Measurements from ENCODE around the gene RAB6B.

RAB6B gene

DNA sequence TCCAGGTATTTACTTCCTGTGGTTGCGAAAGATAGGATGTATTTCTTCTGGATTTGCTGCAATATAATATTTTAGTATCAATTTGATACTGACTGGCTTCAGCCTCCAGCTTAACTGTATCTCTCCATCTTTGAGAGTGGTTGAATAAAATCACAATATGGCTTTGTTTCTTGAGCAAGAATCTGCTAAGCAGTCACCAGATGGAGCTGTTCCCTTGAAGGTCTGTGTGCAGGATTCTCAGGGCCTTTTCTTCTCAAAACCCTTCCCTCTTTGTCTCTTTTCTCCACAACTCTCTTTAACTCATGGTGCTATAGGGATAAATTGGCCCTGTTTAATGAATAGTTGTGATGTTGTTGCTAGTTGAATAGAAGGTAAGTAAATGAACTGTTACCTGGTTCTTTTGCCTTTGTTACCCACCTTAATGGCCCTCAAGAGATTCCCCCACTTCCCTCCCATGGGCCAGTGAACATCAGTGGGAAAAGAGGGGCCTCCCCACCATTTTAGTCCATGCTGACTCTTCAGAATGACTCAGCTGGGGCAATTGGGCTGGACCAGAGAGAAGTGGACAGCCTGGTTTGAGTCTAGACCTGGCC is 34.8 kb upstream of the RAB6B start:
- peak; percentile 78 for DNase-seq (ENCODE audit: low read depth)

DNA sequence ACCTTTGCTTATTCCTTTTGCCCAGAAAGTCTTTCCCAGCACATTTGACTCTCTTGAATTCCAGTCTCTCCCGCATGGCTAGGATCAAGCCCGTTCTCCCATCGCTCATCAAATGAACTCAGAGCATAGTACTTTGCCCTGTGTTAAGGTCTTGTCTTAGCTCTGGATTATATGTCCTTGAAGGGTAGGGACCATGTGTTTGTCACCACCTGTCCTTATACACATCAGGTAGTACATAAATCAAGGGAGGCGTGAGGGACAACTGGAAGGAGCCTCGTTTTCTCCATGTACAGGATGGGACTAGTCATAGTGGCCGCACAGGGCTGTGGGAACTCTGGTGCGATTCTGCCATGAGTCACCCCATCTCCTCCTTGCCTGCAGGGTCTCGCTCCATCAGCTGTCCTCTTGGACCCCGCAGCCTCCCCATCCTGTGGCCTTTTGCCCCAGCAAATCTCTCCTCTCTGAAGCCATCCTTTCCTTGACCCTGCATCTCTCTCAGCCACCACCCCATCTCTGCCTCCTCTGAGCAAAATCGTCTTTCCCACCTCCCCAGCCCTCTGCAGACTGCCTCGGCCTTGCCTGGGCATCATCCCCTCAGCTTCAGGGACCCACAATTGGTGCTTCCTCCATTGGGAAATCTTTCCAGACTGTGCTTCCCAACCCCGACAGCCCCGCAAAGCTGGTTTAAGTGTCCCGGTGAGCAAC is 33.4 kb upstream of the RAB6B start:
- peak; percentile 54 for DNase-seq (ENCODE audit: low read depth)

DNA sequence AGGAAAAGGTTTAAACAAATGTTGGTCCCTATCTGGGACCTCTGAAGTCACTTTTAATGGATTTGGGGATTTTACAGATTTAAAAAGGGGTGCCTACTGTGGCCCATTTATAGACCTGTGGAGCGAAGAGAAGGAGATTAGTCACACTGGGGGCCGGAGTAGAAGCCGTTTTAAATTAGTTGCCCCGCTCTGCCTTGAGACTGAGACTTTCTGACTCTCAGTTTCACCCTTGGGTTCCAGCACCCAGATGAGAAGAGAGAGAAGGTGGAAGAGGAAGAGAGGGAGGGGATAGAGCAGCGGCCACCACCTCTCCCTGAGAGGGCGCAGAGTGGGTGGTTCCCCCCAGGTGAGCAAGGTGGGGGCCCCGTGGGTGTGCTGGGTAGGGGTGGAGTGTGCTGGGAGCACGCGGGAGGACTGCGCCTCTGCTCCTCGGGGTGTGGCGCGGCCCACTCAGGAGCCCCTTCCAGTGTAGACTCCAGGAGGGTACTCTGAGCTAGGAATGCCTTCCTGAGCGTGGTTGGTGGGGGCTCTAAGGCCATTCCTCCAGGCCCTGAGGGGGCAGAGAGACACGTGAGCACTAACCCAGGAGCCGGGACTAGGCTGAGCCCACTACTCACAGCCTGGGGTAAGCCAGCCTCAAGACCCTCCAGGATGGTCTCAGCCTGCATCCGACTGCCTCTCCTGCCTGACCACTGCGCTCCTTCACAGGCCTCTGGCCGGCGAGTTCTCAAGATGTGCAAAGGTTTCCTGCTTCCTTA is 32.6 kb upstream of the RAB6B start:
- no peak for DNase-seq (ENCODE audit: low read depth)

DNA sequence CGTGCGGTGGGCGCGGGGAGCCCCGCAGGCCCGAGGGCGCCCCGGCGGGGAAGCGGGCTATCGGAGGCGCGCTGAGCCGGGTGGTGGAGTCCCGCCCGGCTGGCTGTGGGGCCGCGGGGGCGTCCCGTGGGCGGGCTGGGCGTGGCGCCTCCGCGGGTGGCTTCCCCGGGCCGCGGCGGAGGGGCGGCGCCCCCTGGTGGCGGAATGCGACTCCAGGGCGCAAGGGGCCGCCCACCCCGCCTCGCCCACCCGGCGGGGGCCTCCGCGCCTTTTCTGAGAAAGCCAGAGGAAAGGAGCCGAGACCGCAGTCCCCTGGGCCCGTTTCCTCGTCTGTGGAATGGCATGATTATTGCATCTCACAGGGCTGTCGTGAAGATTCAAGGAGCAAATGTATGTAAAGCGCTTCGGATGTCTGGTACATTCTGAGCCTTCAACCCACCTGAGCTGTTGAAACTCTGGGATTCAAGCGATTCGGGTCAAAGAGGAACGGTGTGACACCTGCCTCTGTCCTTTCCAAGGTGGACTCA is 31.9 kb upstream of the RAB6B start:
- peak; percentile 46 for DNase-seq (ENCODE audit: low read depth)

DNA sequence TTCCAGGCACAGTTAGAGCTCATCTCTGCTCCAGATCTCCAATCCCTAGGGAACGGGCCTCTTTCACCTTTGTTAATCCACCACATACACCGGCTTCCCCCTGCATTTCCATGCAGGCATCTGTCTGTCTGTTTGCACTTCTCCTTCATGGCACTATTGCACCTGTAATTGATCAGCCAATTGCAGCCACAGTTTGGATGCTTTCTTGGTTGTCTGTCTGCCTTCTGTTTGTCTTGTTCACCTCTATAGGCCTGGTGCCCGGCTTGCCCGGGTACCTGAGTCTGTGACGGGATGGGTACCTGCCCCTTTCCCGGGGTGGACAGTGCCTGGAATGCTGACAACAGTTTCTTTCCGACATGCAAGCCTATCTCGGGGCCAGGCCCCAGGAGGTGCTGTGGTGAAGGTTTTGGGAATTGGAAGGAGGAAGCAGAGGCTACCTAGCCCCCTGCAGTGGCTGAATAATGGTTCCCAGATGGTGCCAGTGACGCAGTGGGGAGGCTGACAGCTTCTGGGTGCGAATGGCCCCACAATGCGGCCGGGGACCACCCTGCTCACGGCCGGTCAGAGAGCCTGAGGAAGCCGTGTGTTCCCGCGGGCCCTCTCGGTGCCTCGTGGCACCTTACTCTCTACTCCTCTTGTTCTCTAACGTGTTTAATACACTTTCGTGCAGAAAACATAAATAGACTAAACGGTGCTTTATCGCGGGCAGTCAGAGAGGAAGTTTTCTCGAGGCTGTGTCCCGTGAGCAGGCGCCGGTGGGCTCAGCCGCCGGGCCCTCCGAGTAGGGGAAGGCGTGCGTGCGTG is 31.3 kb upstream of the RAB6B start:
- no peak for DNase-seq (ENCODE audit: low read depth)

DNA sequence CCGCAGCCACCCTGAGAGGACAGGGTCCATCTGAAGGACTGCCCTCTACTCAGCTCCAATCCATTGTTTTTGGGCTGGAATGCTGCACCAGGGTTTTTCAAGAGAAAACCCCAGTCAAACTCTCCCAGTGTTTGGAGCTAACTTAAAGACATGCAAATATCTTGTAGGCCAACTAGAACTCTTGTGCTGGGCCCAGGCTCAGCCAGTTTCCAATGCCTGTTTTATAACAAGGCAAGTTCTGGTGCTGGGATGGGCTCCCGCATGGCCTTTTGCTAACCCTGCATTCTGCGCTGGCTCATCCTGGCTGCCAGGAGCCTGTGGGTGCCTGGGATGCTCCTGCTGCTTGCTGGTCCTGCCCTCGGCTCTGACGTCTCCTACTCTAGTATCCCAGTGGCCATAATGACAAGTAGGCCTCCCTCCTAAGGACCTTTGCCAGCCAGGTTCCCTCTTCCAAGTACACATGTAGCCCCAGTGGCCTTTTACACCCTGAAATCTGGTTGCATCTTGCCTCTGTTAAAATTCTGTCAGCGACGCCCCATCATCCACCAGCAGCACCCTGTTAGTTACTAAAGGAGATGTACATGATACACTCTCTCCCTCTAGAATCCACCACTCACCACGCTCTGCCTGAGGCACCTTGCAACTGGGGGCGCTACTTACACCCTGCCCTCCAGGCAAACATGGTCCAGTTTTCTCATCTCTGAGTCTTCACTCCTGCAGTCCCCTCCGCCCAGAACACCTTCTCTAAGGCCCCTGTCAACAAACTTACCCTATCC is 30.5 kb upstream of the RAB6B start:
- DNase-seq (ENCODE audit: low read depth) = no peak

DNA sequence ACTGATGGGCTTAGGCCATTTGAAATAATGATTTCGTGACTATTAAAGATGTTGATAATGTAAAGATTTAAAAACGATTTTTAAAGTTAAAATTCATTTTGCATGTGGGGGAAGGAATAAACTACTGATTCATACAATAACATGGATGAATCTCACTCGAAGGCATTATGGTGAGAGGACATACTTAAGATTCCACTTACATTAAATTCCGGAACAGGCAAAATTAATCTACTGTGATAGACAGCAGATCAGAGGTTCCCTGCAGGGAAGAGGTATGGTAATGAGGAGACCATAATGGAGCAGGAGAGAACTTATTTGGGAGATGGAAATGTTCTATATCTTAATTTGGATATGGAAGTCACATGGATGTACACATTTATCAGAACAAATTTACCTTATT is 28.4 kb upstream of the RAB6B start:
- DNase-seq (ENCODE audit: low read depth) = no peak

DNA sequence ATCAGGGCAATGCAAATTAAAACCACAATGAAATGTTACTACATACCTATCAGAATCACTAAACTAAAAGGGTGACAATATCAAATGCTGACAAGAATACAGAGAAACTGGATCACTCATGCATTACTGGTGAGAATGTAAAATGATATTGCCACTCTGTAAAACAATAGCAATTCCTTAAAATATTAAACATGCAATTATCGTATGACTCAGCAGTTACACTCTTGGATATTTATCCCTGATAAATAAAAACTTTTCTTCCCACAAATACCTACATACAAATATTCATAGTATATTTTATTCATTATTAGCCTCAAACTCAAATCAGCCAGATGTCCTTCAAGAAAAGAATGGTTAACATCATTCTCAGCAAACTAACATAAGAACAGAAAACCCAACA is 25.9 kb upstream of the RAB6B start:
- DNase-seq (ENCODE audit: low read depth) = no peak

DNA sequence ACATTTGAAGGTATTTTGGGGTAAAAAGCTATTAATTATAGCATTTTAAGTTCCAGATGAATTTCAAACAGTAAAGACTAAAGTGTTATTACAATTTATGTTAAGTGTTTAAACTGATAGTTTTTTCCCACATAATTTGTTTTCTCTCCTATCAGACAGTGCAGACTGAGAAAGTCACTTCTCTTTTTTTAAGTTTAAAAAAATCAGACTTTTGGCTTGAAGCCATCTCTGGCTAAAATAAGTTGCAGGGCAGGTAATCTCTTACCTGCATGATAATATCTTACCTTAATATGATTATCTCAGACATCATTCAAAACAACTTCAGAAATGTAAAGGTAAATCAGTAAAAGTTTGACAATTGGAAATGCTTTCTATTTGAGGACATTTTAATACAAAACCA is 21.5 kb upstream of the RAB6B start:
- DNase-seq (ENCODE audit: low read depth) = no peak

DNA sequence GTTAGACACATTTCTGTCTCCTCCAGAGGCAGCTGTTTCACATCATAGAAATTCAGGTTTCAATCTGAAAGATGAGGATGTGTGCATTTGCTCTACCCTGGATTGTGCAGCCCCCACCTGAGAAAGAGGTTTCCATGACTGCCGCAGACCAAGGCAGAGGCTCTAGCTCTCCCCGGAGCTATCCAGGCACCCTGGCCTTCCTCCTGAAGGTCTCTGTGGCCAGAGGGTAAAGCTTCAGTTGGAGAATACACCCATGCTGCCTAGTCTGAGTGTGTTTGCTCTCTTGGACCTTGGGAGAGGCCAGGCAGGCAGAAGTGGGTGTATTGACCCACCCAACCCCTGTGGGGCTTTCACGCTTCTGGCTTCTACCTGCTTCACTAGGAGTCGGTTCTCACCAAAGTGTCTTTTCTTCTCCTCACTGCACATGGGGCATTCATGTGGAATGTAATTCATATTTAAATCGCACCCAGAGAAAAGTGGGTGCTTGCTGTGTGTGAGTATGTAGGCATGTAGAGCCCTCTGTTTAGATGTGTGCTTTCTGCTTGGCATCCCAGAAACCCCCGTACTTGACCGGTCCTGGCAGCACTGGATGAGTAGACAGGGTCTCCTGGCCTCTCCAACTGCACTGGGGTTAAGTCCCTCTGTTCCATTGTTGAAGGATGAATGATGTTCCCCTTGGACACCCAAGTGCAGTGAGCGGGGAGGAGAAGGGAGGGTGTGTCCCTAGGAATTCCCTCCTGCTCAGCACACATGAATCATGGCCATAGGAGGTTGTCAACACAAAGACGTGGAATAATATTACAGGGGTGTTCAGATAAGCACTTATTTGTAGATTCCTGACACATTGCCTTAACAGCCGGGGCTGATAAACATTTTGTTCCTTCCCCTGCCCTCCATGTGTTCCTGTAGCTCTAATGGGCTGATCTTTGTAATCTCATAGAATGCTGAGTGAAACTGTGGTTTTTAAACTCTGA is 20.3 kb upstream of the RAB6B start:
- DNase-seq (ENCODE audit: low read depth) = no peak

DNA sequence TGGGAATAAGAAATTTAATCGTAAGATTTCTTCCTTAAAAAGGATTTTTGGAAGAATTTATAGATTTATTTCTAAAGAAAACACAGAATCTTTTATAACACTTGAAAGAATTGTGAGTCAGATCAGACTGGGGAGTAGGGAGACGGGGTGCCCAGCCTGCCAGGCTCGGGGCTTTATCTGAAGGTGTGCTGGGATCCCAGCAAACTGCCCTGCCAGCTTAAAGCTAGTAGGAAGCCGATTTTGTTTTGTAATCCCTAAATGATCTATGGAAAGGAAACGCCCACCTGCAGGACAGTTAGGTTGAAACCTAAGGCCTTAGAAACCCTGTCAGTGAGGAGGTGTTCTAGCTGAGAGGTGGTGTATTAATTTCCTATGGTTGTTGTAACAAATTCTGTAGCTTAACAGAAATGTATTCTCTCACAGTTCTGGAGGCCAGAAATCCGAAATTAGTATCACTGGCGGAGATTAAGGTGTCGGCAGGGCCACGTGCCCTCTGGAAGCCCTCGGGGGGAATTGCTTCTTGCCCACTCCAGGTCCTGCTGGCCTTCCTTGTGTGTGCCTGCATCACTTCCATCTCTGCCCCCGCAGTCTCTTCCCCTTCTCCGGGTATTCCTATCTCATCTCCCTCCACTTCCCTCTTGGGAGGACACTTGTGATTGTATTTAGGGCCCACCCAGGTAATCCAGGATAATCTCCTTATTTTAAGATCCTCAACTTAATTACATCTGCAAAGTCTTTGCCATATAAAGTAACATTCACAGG is 19.3 kb upstream of the RAB6B start:
- no peak for DNase-seq (ENCODE audit: low read depth)

DNA sequence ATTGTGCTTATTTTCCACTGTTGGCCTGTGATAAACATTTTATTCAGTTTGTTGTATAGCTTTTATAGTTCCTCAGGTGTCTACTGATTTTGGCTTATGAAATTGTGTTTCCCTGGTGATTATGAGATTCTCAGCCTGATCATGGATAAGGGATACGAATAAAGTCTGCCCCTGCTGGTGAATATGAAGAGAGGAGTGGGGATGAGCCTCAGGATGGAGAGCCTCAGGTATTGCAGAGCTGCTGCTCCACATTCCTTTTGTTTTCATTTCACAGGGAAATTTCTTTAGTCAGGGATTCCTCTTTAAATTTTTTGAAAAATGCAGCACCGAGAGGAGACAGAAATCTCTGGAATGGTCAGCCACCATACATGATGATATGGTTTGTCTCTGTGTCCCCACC is 14.7 kb upstream of the RAB6B start:
- no peak for DNase-seq (ENCODE audit: low read depth)

DNA sequence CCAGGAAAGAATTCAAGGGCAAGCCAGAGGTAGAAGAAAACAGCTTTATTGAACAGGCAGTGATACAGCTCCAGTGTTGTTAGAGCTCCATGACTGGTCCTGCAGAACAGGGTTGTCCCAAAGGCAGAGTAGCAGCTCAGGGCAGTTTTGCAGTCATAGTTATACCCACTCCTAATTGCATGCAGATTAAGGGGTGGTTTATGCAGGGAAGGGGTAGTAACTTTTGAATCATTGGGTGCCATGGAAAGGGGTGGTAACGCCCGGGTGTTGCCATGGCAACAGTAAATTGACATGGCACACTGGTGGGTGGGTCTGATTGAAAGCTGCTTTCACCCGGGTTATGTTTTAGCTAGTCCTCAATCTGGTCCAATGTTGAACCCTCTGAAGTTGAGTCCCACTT is 9.7 kb upstream of the RAB6B start:
- no peak for DNase-seq (ENCODE audit: low read depth)

DNA sequence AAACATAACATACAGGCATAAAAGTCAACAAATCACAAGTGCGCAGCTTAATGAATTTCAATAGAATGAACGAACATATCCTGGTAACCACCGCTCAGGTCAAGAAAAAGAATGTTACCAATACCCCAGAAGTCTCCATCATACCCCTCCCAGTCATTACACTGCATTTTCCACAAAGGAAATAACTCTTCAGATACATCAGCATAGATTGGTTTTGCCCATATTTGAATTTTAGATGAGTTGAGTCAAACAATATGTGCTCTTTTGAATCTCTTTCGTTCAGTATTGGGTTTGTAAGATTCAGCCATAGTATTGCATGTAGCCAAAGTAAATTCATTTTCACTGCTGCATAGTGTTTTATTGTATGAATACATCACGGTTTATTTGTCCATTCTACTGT is 6.2 kb upstream of the RAB6B start:
- DNase-seq (ENCODE audit: low read depth) = no peak

DNA sequence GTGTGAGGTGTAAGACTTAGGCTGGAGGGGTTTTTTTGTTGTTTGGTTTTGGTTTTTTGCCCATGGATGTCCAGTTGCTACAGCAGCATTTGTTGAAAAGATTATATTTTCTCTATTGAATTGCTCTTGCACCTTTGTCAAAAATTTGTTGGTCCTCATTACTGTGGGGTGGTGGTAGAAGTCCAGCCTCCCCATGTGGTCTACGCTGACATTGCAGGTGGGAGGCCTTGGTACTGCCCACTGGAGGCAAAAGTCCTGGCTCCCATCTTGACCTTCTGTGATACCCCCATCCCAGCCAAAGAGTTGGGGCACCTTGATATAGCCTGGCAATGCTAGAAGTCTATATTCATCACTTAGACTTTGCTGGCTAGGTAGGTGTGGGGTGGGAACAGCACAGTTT is 5.4 kb upstream of the RAB6B start:
- no peak for DNase-seq (ENCODE audit: low read depth)

DNA sequence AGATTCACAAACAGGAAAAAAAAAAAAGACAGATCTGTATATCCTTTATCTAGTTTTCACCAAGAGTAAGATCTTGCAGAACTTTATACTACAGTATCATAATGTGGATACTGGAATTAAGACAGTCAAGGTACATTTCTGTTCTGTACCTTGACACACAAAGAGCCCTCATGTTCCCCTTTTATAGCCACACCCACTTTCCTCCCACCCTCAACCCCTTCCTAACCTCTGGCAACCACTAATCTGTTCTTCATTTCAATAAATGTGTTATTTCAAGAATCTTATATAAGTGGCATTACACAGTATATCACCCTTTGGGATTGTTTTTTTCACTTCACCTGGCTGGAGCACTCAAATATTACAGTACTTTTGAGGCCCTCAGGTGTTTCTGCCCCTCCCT is 3.6 kb upstream of the RAB6B start:
- DNase-seq (ENCODE audit: low read depth) = no peak

DNA sequence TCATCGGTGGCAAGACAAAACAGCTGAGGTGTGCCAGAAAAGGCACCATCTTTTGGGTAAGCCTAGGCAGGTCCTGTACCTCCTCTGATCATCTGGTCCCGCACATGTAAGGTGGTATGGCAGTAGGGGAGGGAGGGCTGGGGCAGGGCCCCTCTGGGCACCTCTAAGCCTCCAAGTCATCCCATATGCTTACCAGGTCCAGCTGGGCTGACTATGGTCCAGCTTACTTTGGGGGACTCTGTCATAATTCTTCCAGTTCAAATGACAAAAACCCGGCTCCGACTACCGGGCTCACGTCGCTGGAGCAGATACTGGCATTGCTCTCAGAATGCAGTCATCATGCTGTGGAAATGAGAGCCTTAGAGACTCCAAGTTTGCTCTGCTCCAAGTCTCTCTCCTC is 1.9 kb upstream of the RAB6B start:
- no peak for DNase-seq (ENCODE audit: low read depth)

DNA sequence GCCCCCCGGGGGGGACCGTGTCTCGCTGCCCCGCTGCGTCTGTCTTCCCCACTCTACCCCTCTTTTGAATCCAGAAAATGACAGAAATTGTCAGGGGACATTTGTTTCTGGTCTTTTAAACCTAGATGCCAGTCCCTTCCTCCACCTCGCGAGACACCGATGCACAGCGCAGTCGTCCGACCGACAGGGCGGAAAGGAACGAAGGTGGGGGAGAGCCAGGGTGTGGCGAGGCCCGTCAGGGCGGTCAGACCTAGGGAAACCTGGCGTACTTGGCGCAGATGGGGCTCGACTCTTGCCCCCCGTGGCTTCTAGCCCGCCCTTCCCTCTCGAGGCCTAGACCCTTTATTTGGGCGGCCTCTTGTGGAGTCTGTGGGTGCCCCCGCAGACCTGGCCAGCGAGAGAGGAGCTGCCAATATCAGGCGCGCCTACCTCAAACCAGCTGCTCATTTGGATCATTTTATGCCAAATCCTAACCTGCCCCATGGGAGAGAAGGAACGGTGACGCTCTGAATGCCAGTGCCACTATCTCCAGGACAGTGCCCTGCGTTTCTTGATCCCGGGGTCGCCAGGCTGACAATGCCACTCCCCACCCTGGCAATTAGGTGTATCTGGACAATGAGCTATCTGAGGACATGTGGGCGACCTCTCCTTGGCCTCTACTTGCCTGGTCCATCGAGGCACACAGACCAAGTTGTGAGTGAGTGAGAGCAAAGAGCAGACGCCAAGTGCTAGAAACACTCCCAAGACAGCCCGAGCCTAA is 500 bp upstream of the RAB6B start:
- DNase-seq (ENCODE audit: low read depth) = peak; percentile 12

All from ELR (cell line).